Stimulated activated CD4-positive, alpha-beta T cell treated with anti-CD3 and anti-CD28 coated beads, Interleukin-1b, Interleukin-23, amount 100 ng/mL, for 1 hour (primary cell): ENCODE results near the gene PSMB2.
"Not testable (repeated sequence)": the region's sequence is repeated elsewhere in the genome, so short reads cannot be mapped to it uniquely, and the experiment has no call there.

Source experiments
- DNase-seq, 2 donors: peaks; one replicate each; pipeline ENCODE4 v3.0.0-alpha.2; 2020; ENCODE audit warnings: low read depth in 2 of 2

PSMB2 gene

GRCh38 chr1:35592991-35593769 is 48.1 kb downstream of the PSMB2 start:
- DNase-seq = no peak

GRCh38 chr1:35591211-35591610 is 50.1 kb downstream of the PSMB2 start:
- DNase-seq = no peak

GRCh38 chr1:35590476-35591040 is 50.8 kb downstream of the PSMB2 start:
- no peak for DNase-seq

DNA sequence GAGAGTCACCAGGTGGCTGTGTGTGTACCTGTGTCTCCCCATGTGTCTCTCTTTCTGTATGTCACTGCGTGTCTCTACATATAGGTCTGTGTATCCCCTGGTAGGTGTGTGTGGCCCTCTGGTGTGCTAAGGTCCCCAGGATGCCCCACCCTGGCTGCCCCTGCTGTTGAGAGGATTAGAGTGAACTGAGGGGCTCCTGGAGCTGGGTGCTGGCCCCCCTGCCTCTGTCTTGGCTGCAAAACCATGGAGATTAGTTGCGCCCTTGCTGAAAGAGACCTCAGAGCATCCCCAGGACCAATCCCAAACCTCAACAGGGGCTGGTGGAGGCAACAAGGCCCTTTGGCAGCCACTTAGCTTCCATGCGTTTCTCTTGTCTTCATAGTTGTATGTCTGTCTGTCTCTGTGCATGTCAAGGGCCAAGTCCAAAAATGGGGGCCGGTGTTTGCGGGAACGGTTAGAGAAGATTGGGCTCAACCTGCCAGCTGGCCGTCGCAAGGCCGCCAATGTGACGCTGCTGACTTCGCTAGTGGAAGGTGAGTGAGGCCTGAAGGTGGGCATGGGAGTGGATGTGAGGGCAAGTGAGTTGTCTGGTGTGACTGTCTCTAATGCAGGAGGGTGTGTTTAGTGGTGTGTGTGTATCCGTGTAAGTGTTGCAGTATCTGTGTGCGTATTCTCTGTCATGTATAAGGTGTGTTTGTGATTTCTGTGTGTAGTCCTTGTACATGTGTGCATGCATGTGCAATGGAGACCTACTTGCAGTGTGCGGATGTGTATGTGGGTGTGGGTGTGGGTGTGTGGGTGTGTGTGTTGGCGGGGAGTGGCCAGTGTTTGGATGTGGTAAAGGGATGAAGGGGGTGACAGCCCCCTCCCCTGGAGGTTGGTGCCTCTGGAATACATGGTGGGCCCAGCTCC is 51.6 kb downstream of the PSMB2 start:
- DNase-seq = no peak

- DNase-seq = no peak
Observed at GRCh38 chr1:35588197-35588910, 53.0 kb downstream of the PSMB2 start.

GRCh38 chr1:35587736-35588135 is 53.6 kb downstream of the PSMB2 start:
- no peak for DNase-seq

GRCh38 chr1:35586808-35587207 is 54.5 kb downstream of the PSMB2 start:
- no peak for DNase-seq

DNA sequence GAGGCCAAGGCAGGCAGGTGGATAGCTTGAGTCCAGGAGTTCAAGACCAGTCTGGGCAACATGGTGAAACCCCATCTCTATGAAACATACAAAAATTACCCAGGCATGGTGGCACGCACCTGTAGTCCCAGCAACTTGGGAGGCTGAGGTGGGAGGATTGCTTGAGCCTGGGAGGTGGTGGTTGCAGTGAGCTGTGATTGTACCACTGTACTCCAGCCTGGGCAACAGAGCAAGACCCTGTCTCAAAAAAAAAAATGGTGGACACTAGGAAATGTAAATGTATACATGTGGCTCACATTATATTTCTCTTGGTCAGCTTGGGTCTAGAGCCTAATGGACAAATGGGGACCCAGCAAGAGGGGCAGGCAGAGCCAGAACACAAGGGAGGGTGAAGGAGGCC is 55.5 kb downstream of the PSMB2 start:
- not testable (repeated sequence) for DNase-seq

- DNase-seq = no peak
Observed at GRCh38 chr1:35585281-35585680, 56.0 kb downstream of the PSMB2 start.

DNA sequence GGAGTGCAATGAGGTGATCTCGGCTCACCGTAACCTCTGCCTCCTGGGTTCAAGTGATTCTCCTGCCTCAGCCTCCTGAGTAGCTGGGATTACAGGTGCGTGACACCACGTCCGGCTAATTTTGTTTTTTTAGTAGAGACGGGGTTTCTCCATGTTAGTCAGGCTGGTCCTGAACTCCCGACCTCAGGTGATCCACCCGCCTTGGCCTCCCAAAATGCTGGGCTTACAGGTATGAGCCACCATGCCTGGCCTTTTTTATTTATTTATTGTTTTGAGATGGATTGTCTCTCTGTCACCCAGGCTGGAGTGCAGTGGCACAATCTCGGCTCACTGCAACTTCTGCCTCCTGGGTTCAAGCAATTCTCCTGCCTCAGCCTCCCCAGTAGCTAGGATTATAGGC is 59.7 kb downstream of the PSMB2 start:
- DNase-seq = not testable (repeated sequence)

DNA sequence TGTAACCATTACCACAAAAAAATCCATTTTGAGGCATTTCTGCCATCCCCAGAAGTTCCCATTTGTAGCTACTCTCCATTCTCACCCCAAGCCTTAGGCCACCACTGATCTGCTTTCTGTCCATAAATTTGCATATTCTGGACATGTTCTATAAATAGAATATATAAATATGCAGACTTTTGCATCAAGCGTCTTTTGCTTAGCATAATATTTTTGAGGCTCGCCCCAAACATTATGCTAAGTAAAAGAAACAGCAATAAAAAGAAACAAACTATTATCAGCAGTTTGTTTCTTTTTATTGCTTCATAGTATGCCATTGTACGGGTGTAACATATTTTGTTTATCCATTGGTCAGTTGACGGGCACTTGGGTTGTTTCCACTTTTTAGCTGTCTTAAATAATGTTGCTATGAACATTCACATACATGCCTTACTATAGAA is 60.4 kb downstream of the PSMB2 start:
- DNase-seq = no peak

GRCh38 chr1:35577071-35577998 is 64.0 kb downstream of the PSMB2 start:
- DNase-seq = no peak

DNA sequence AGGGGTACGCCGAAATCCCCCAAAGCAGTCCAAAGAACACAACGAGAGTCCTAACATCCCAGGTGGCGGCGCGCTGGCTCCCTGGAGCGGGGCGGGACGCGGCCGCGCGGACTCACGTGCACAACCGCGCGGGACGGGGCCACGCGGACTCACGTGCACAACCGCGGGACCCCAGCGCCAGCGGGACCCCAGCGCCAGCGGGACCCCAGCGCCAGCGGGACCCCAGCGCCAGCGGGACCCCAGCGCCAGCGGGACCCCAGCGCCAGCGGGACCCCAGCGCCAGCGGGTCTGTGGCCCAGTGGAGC is 64.6 kb downstream of the PSMB2 start:
- not testable (repeated sequence) for DNase-seq

DNA sequence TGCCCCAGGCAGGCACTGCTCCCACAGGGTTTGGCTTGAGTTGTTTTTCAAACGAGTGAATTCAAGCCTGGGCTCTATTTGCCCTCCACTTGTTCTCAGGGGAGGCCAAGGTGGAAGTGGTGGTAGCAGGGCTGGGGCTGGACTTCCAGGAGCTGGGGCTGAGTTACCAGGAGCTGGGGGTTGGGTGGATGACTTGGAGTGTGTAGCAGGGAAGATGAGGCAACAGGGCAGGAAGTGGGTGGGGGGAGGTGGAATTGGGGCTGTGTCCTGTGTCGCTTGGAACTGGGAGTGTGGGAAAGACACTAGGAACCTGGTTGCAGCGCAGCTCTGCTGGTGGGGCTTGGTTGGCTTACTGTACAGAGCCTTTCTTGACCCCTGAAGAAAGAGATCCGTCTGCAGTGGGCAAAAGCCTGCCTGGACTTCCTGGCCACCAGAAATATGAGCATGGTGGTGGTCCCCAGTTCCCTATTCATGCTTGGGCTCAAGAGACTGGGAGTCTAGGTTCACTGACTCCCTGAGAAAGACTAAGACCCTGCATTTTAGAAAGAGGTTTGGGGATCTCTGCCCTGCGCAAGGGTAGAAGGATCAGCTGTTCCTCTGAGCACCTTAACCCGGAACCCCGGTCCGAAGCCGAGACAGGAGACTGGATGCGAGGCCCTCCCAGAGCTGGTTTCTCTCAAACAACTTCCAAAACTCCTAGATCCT is 65.1 kb downstream of the PSMB2 start:
- DNase-seq = no peak

DNA sequence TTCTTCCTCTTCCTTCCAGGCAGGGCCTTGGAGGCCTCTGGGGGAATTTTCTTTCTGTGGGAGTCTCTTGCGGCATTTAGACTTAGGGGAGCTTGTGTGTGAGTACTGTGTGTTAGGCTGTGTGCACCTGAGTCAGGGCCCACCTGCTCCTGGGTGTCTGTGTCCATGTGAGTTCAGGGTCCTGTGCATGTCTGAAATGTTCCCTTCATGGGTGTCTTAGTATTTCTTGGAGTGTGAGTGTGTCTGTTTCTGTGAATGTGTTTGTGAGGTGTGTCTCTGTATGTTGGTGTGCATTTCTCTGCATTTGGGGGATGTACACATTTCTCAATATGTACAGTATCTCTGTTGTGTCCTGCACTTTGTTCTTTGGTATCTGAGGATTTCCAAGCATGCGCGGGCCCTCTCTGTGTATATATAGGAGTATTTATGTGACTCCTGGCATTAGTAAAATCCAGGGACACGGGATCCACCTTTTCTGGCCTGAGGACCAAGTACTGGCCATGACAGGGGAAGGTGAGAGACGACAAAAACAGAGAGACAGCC is 65.8 kb downstream of the PSMB2 start:
- no peak for DNase-seq

- no peak for DNase-seq
Observed at GRCh38 chr1:35574655-35575415, 66.5 kb downstream of the PSMB2 start.

- DNase-seq = no peak
Observed at GRCh38 chr1:35574125-35574654, 67.1 kb downstream of the PSMB2 start.

DNA sequence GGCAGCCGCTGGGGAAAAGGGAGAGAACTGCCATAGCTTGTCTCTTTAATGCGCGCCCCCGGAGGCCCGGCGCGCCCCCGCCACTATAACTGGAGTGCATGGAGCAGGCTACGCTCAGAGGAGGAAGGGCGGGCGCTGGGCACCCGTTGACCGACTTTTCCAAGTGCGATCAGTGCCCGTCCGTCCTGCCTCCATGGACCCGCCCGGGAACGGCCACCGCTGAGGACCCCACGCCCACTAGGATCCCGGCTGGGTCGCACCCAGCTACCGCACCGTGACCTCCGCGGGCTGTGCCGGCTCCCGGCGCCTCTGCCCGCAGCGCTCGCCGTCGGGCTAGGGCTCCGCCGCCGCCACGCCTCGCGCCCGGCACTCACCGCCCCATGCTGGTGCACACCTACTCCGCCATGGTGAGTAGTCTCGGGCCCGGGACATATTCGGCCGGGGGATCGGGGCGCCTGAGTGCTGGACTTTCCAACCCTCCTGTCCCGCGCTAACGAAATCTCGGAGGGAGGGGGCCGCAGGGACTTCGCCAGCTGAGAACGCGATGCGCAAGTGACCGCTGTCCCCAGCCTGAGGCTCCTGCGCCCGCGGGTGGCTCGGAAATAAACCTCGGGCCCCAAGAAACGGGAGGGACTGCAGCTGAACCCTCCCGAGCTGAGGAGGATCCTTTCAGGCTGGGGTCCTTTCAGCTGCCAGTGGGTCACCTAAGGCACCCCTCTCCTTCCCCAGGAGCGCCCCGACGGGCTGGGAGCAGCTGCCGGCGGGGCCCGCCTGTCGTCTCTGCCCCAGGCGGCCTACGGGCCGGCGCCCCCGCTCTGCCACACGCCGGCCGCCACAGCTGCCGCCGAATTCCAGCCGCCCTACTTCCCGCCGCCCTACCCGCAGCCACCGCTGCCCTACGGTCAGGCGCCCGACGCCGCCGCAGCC is 67.9 kb downstream of the PSMB2 start, which contains the start of gene TFAP2E:
TFAP2E (plus strand) TSS at position 117 of the 927 bp plus-strand sequence; CDS start at position 381, 264 bp downstream.
- DNase-seq = no peak
